GM19035 (cell line): ENCODE results near the gene FAM43B.
"Not testable (repeated sequence)": the region's sequence is repeated elsewhere in the genome, so short reads cannot be mapped to it uniquely, and the experiment has no call there.

ENCODE experiments used
- ATAC-seq: cut with Tn5 transposase; IDR thresholded peaks from one replicate; pipeline ENCODE4 v1.9.1; 2021; ENCODE audit not compliant: unreplicated experiment

The FAM43B gene

GRCh38 chr1:20551945-20552727 is at the start of gene FAM43B:
FAM43B (plus strand) TSS chr1:20552573; CDS start chr1:20552974, 401 bp downstream.
- no peak for ATAC-seq

GRCh38 chr1:20505488-20505887 is 46.9 kb upstream of the FAM43B start:
- no peak for ATAC-seq

DNA sequence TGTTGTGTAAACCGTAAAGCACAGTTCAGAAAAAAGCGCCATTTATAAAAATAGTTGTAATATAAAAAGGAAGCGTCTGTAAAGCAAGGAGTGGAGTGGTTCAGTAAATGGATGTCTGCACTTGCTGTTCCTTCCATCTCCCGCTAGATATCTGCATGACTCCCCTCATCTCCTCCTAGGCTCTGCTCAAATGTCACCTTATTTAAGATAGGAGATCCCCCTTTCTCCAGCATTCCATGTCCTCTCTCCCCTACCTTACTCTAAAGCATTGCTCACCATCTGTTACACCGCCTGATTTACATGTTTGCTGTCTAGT is 45.2 kb upstream of the FAM43B start:
- ATAC-seq = peak; percentile 14

GRCh38 chr1:20507564-20508410 is 44.6 kb upstream of the FAM43B start, which contains the start of gene MUL1:
MUL1 (minus strand) TSS chr1:20508151; CDS start chr1:20508024, 127 bp downstream.
- peak; percentile 93 for ATAC-seq

DNA sequence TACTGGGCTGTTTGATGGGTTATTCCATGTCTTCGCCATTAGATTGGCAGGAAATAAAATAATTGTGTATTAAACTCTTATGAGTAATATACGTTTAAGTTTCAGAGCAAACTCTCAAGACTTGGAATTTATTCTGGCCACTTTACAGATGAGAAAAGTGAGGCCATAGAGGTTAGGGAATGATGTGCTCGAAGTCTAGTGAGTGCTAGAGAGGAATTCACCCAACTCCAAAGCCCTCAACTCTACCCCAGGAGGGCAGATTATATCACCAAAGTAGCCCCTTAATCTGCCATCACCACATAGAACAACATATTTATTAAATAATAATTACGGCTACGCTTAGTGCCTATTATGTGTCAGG is 44.0 kb upstream of the FAM43B start:
- no peak for ATAC-seq

DNA sequence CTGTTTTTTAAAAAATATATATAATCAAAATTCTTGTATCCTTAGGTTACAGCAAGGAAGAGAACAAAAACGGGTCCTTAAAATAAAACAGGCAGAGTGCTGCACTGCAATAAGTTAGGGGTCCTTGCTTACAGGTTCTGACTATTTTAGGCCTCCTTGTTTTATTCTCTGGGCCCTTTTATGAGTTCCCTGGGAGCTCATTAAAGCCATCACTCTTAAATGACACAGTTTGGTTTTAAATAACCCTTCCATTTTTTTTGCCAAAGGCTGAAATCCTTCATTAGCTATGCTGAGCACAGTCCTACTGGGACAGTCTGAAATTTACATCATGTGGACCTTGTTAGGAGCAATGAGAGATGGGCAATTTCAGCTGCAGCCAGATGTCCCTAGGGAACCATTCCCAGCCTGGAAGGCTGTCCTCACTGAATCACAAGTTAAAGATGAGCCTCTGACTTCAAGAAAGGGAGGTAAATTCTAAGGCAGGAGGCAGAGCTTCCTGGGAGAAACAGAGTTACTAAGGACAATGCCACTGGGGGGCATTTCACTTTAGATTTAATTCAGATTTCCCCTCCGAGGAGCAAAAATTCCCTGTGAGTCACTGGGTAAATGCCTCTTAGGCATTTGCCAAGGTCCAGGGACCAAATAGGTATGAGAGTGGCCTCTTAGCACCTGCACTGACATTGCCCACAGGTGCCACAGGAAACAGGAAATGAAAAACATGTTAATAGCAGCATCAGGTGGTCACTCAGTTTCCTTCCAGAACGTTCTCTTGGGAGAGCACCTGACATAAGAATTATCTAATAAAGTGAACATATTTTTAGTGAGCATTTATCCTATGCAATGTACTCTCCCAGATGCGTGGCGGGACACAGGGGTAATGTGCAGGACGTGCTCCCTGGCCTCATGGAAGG is 40.6 kb upstream of the FAM43B start:
- ATAC-seq = no peak

DNA sequence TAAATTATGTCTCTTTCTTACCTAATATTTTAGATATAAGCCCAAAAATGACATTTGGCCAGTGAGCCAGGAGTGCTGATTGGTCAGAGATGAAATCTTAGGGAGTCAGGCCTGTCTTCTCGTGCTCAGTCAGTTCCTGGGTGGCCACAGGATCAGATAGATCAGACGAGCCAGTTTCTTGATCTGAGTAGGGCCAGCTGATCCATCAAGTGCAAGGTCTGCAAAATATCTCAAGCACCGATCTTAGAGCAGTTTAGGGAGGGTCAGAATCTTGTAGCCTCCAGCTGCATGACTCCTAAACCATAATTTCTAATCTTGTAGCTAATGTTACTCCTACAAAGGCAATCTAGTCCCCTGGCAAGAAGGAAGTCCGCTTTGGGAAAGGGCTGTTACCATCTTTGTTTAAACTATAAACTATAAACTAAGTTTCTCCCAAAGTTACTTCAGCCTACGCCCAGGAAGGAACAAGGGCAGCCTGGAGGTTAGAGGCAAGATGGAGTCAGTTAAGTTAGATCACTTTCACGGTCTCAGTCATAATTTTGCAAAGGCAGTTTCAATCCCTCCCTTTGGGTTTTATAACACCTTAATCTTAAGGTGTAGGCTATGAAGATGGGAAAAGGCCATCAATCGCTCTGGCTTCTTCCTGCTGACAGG is 32.6 kb upstream of the FAM43B start:
- not testable (repeated sequence) for ATAC-seq

DNA sequence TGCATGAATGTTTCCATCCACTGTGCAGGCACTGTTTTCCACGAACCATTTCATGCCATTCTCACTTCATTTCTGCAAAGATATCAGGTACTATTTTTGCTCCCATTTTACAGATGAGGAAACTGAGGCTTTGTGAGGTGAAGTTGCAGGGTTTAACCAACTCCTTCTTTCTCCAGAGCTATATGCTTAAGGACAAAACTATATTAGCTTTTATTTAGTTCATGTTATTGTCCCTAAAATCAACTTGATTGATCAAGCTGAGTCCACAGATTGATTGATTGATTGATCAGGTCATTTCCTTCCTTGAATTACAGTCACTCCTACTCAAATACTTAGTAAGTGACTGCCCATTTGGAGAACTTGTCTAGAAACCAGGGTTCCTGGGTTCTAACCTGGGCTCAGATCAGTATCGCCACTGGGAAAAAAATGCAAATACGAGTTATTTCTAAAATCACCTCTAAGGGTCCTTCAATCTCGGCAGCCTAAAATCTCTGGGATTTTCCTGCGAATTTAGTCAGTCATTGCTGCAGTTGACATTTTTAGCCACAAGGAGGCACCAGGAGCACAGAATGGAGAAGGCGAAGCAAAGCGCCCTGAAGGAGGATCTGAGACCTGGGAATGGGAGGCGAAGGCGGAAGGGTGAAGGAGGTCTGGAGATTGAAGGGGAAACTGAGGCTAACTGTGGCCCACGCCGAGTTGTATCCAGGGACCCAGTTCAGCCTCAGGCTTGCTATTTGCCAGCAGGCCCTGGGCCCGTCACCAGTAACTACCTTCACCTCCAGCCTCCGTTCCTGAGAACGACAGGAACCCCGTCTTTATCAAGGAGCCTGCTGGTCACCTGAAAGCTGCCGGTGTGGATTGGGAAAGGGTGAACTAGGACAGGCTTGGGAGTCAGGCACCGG is 30.2 kb upstream of the FAM43B start:
- ATAC-seq = no peak

- ATAC-seq = no peak
Observed at GRCh38 chr1:20526267-20526666, 26.1 kb upstream of the FAM43B start.

GRCh38 chr1:20528221-20528620 is 24.2 kb upstream of the FAM43B start:
- no peak for ATAC-seq

DNA sequence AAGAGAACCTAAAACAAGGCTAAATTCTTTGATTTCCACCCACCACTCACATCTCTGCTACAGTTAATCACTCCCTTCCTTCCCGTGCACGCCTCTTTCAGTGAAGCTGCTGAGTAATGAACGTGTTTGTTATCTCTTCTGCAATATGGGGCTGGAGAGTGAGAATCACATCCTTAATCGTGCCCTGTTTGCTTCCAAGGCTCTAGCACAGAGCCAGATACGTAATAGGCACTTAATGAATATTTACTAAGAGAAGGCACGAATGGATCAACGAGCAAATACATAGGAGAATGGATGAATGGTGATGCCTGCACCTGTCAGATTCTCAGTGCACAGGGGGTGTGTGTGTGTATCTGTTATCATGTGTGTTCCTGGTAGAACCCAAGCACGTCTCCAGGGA is 22.1 kb upstream of the FAM43B start:
- ATAC-seq = no peak

DNA sequence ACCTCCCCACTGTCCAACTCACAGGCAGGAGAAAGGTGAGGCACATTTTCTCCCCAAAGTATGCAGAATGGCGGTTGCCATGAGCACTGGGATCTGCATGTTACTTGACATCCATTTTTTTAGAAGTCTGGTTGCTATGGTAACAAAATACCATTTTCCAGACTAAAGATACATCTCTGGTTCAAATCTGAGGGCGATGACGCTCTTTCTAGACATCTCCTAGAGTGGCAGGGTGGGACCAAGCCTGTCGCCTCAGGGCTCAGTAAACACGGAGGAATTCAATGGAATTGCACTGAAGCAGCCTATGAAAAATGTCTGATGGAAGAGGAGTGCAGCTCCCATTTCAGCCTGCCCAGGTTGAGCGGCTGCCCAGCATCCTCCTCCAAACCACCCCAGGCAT is 21.5 kb upstream of the FAM43B start:
- no peak for ATAC-seq

- ATAC-seq = no peak
Observed at GRCh38 chr1:20533635-20534034, 18.7 kb upstream of the FAM43B start.

- no peak for ATAC-seq
Observed at GRCh38 chr1:20534659-20535417, 17.5 kb upstream of the FAM43B start.

DNA sequence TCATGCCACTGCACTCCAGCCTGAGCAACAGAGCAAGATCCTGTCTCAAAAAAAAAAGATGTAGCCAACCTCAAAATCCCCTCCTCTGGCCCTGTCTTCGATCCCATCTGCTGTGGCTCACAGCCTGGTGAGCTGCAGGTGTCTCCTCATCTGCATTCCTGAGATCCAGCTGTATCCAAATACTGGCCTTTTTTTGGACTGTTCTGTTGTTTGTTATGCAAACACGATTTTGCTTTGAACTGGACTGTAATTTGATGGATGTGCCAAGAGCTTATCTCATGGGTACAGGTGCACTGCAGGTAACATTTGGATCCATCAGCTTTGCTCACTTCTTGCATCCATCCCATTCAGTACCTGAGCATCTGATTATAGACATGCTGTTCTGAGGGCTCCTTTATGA is 14.1 kb upstream of the FAM43B start:
- ATAC-seq = no peak

- no peak for ATAC-seq
Observed at GRCh38 chr1:20538760-20539551, 13.4 kb upstream of the FAM43B start.

DNA sequence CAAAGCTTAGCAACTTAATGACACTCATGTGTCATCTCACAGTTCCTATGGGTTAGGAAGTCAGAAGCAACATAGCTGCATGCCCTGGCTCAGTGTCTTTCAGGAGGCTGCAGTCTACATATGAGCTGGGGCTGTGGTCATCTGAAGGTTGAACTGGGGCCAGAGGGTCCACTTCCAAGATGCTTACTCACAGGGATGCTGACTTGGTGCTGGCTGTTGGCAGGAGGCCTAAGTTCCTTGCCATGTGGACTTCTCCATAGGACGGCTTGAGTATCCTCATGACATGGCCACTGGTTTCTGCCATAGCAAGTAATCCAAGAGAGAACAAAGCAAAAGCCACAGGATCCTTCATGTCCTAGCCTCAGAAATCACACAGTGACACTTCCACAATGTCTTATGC is 12.1 kb upstream of the FAM43B start:
- ATAC-seq = no peak

DNA sequence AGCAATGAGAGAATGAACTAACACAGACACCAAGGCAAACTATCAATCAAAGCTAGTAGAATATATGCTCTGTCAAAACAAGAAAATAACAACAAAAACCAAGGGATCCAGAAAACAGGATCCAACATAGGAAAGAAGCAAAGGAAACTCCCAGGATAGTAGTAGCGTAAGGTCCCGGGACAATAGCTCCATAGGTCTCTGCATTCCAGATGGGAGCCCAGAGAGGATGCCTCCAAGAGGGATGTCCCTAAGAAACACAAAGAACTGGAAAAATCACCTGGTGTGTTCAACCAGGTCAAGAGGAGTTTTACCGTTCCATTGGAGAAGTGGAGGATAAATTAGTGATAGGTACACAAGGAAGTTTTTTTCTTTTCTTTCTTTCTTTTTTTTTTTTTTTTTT is 5.7 kb upstream of the FAM43B start:
- ATAC-seq = no peak
